Measurements from ENCODE around the gene PLA2G4C.

GRCh38 chr19:48041877-48042580, 68.6 kb downstream of the PLA2G4C start:
- TF ChIP-seq, protein P1, sequence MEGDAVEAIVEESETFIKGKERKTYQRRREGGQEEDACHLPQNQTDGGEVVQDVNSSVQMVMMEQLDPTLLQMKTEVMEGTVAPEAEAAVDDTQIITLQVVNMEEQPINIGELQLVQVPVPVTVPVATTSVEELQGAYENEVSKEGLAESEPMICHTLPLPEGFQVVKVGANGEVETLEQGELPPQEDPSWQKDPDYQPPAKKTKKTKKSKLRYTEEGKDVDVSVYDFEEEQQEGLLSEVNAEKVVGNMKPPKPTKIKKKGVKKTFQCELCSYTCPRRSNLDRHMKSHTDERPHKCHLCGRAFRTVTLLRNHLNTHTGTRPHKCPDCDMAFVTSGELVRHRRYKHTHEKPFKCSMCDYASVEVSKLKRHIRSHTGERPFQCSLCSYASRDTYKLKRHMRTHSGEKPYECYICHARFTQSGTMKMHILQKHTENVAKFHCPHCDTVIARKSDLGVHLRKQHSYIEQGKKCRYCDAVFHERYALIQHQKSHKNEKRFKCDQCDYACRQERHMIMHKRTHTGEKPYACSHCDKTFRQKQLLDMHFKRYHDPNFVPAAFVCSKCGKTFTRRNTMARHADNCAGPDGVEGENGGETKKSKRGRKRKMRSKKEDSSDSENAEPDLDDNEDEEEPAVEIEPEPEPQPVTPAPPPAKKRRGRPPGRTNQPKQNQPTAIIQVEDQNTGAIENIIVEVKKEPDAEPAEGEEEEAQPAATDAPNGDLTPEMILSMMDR (IDR thresholded peaks at IDR 0.05; ENCODE audit: low read depth, low read length, missing input control), result no peak
- TF ChIP-seq HNF4G (IDR thresholded peaks at IDR 0.05) (no peak), ATF3 (IDR thresholded peaks at IDR 0.05) (no peak), YY1 (IDR thresholded peaks at IDR 0.05) (no peak), JUND (IDR thresholded peaks at IDR 0.05) (no peak), HNF4A (conservative IDR thresholded peaks at IDR 0.05) (no peak)
- TF ChIP-seq, protein P2, sequence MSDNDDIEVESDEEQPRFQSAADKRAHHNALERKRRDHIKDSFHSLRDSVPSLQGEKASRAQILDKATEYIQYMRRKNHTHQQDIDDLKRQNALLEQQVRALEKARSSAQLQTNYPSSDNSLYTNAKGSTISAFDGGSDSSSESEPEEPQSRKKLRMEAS (IDR thresholded peaks at IDR 0.05), result no peak

Data from liver (tissue), 3 donors.